HG02759 (cell line): ENCODE data around the gene RETREG2.

ENCODE experiments used
- ATAC-seq: cut with Tn5 transposase; IDR thresholded peaks from one replicate; pipeline ENCODE4 v1.9.1; 2021; ENCODE audit warnings: mild to moderate bottlenecking, moderate library complexity; ENCODE audit not compliant: unreplicated experiment

RETREG2 gene

GRCh38 chr2:219213486-219214071 lies 35.5 kb downstream of the RETREG2 start:
- ATAC-seq: no peak

GRCh38 chr2:219214141-219214540 lies 36.1 kb downstream of the RETREG2 start:
- no peak for ATAC-seq

- no peak for ATAC-seq
Measured at GRCh38 chr2:219214786-219215185, 36.7 kb downstream of the RETREG2 start.

- no peak for ATAC-seq
Measured at GRCh38 chr2:219215871-219216534, 37.9 kb downstream of the RETREG2 start.

GRCh38 chr2:219216535-219216915 lies 38.5 kb downstream of the RETREG2 start:
- no peak for ATAC-seq

GRCh38 chr2:219218217-219218731 lies 40.2 kb downstream of the RETREG2 start:
- peak; percentile 30 for ATAC-seq

- ATAC-seq: peak; percentile 79
Measured at GRCh38 chr2:219218732-219219701, 40.9 kb downstream of the RETREG2 start, which contains the start of gene ABCB6. ABCB6 (minus strand) TSS chr2:219218958; CDS start chr2:219218673, 285 bp downstream.

- no peak for ATAC-seq
Measured at GRCh38 chr2:219219784-219220532, 41.9 kb downstream of the RETREG2 start.

GRCh38 chr2:219220652-219221402 lies 42.8 kb downstream of the RETREG2 start:
- no peak for ATAC-seq

GRCh38 chr2:219221957-219222518 lies 44.0 kb downstream of the RETREG2 start:
- no peak for ATAC-seq

GRCh38 chr2:219223831-219224610 lies 45.9 kb downstream of the RETREG2 start:
- no peak for ATAC-seq

- ATAC-seq: no peak
Measured at GRCh38 chr2:219225350-219225749, 47.3 kb downstream of the RETREG2 start.

GRCh38 chr2:219228041-219228910 lies 50.2 kb downstream of the RETREG2 start:
- ATAC-seq: no peak

- no peak for ATAC-seq
Measured at GRCh38 chr2:219228911-219229304, 50.8 kb downstream of the RETREG2 start.

- ATAC-seq: peak; percentile 98
Measured at GRCh38 chr2:219229305-219230058, 51.4 kb downstream of the RETREG2 start, which contains the start of the genes ANKZF1 and ATG9A. ANKZF1 (plus strand) TSS chr2:219229806; CDS start chr2:219230258, 452 bp downstream. ATG9A (minus strand) TSS chr2:219229636; CDS start chr2:219228024, 1,612 bp downstream.

- peak; percentile 0 for ATAC-seq
Measured at GRCh38 chr2:219230059-219230540, 52.0 kb downstream of the RETREG2 start.

GRCh38 chr2:219234331-219234730 lies 56.3 kb downstream of the RETREG2 start:
- ATAC-seq: no peak
